Cardiac septum (tissue), 1 donor: ENCODE measurements around the gene CARD6. TPM values are rescaled to one million over a fixed set of nuclear protein-coding genes. Genes with fewer than 3 reads are reported as not detected.
A peak's percentile ranks its signal among the peaks of the same experiment; 100 is the strongest.
"Not testable (repeated sequence)": the region's sequence is repeated elsewhere in the genome, so short reads cannot be mapped to it uniquely, and the experiment has no call there.

Experiments
- DNase-seq: peaks from one replicate; pipeline ENCODE4 v3.0.0-alpha.2; 2020; ENCODE audit warnings: low spot score
- intact Hi-C: fragments of 100-400 bp; cut with DNase I; formaldehyde crosslinking; loops from one replicate; pipeline ENCODE4 v1.14.0; 2022
- total RNA-seq: library from RNA; stranded (reverse); fragmentation: NEBNext Ultra II Directional; extraction: Animal tissue kit (Norgen Biotek cat#: 25700); gene quantifications from one replicate; pipeline ENCODE4 v1.2.1, GENCODE V29; 2021
- donor health status: DM: no; HTN: no; CAD: no.

The CARD6 gene
- total RNA-seq, 1 donor from 2014 or later = 6.2 TPM

- no peak for DNase-seq
- intact Hi-C loops = no loop called here
Observed at GRCh38 chr5:40828021-40828631, 13.0 kb upstream of the CARD6 start.

GRCh38 chr5:40828690-40829661 is 12.2 kb upstream of the CARD6 start:
- no peak for DNase-seq
- intact Hi-C loops = no loop called here

GRCh38 chr5:40829748-40830533 is 11.2 kb upstream of the CARD6 start:
- DNase-seq = no peak
- intact Hi-C loops = no loop called here

DNA sequence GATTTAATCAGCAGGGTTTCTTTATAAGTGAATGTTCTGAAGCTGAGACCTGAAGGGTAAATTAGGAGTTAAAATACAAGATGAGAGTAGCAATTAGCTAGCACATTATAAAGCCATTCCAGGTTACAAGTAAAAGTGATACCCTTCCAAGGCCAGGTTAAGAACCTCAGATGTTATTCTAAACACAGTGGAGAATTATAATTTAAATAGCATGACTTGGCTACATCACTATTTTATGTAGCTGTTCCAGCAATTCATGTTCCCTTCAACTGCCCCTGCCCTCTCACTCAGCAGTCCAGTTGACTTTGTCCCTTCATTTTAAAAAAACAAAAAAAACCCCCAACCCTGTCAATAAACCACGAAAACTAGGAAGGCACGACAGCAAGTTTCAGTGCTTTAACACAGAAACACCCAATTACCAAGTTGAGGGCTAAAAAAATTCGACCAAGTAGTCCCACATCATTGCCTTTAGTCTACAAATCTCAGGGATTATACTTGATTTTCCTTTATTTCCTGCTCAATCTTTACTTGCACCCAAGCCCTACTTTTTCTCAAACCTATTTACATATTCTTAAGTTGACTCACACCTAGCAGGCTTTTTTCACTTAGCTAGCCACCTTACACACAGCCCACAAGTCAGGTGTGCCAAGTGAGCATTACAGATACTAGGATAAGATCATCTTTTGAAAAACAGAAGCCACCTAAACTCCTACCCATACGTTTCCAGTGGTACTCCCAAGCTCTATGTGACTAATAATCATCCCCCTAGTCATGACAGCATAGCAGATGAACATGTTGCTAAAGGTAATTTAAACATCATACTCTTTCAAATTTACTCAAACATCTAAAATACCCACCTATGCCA is 9.6 kb upstream of the CARD6 start:
- intact Hi-C loops = no loop called here
- DNase-seq = no peak

DNA sequence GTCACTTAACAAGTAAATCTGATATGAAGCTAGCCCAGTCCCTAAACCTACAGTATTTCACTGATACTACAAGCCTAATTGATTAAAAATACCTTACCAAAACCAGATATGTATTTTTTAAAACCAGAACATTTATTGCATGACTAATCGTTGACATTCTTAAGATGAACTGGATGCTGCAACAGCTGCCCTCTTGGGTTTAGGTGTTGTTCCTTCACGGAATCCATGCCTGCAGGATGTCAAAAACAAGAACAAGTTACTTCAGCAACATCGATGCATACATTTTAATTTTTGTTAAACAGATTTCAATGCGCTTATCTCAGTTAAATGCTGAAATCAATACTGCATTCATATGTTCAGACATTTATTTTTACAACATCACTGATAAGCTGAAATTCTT is 8.8 kb upstream of the CARD6 start:
- intact Hi-C loops = no loop called here
- no peak for DNase-seq

DNA sequence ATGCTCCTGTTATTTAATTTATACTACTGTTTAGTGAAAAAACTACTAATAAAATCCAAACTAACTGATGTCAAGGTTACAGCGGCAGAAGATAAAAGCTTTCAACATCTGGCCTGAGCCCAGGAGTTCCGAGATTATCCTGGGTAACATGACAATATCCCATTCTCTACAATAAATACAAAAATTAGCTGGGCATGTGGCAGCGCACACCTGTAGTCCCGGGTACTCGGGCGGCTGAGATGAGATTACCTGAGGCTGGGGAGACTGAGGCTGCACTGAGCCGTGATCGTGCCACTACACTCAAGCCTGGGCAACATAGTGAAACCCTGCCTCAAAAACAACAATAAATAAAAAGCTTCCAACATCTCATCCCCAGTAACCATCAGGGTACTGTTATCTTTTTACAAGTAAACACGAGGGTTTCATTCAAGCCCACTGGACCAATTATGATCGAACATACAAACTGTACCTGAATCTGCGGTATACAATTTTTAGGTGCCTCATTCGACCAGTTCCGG is 7.4 kb upstream of the CARD6 start:
- no peak for DNase-seq
- intact Hi-C loops = no loop called here

DNA sequence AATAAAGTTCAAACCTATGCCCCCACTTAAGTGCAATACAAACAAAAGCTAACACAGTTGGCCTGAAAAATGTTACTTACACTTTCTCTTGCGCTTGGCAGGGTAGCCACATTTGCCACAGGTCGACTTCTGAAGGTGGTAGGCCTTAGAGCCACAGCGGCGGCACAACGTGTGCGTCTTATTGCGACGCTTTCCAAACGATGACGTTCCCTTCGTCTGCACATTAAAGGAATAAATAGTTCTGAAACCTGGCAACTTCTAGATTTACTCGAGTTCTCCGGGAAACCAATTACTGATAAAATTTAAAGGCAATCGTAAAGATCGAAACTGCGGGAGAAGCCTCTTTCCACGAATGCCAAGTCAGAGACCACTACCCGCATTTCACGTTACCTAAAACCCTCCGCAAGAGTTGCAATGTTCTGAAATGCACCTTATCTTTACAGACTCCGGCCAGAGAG is 6.7 kb upstream of the CARD6 start:
- intact Hi-C loops = no loop called here

GRCh38 chr5:40834849-40835787 is 6.0 kb upstream of the CARD6 start, which contains the start of gene RPL37:
RPL37 (minus strand) TSS chr5:40835222; CDS start chr5:40835185, 37 bp downstream.
- intact Hi-C loops = loop anchor here (1.0 kb wide), 2 partner anchors 37 to 80 kb away; partner anchors contain the start of genes PRKAA1 and TTC33
- peak; percentile 98 for DNase-seq

More for the DNA sequence above, 6.7 kb upstream of the CARD6 start:
- no peak for DNase-seq

- intact Hi-C loops = no loop called here
- DNase-seq = no peak
Observed at GRCh38 chr5:40838086-40838485, 3.1 kb upstream of the CARD6 start.

GRCh38 chr5:40842351-40842750 is 1.2 kb downstream of the CARD6 start:
- DNase-seq = no peak
- intact Hi-C loops = no loop called here

DNA sequence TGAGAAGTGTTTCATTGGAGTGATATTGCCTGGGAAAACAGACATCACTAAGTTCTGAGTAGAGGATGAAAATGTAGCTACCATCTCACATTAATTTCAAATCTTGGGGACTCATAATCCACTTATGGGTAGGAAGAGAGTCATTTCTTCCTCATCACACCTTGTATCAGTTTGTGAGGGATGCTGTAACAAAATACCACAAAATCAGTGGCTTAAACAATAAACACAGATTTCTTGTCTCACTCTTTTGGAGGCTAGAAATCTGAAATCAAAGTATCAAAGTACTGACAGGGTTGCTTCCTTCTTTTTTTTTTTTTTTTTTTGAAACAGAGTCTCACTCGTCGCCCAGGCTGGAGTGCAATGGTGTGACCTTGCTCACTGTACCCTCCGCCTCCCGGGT is 3.4 kb downstream of the CARD6 start:
- no peak for DNase-seq
- intact Hi-C loops = no loop called here

DNA sequence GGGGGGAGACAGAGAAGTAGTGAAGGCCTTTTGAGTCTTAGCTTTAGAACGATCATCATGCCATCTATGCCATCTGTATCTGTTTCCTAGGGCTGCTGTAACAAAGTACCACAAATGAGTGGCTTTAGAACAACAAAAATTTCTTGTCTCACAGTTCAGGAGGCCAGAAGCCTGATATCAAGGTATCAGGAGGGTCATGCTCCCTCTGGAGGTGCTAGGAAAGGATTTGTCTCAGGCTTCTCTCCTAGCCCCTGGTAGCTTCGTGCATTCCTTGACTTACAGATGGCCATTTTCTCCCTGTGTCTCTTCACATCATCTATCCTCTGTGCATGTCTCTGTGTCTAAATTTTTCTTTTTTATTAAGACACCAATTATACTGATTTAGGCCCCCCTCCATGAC is 5.2 kb downstream of the CARD6 start:
- intact Hi-C loops = no loop called here
- no peak for DNase-seq

- DNase-seq = no peak
- intact Hi-C loops = no loop called here
Observed at GRCh38 chr5:40847525-40847924, 6.4 kb downstream of the CARD6 start.

DNA sequence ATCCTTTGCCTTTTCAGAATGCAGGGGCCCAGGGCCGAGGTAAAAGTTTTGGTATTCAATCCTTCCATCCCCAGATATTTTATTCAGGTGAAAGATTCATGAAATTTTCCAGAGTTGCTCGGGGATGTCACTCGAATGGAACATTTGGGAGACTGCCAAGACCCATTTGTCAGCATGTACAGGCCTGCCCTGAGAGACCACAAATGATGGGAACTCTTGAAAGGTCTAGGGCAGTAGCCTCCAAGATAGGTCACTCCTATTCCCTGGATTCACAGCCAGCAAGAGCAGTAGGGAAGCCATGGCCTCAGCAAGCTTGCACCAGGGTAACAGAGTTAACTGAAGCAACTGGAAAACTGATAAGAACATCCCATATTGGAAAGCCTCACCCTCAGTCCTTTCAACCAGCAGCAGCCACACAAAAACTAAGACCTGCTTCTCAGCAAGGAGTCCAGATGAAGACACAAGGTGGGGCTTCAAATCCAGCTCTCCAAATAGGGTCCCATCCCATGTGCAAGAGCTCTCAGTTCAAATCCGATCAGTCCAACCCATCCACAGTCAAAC is 12.5 kb downstream of the CARD6 start:
- intact Hi-C loops = no loop called here
- DNase-seq = no peak

- intact Hi-C loops = no loop called here
- DNase-seq = no peak
Observed at GRCh38 chr5:40860711-40861110, 19.5 kb downstream of the CARD6 start.

DNA sequence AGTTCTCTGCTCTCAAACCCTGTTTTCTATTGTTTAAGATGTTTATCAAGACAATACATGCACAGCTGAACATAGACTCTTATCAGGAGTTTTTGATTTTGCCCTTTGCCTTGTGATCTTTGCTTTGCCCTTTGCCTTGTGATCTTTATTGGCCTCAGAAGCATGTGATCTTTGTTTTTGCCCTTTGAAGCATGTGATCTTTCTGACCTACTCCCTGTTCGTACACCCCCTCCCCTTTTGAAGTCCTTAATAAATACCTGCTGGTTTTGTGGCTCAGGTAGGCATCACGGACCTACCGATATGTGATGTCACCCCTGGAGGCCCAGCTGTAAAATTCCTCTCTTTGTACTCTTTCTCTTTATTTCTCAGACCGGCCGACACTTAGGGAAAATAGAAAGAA is 23.8 kb downstream of the CARD6 start:
- DNase-seq, intact Hi-C loops: not testable (repeated sequence)

DNA sequence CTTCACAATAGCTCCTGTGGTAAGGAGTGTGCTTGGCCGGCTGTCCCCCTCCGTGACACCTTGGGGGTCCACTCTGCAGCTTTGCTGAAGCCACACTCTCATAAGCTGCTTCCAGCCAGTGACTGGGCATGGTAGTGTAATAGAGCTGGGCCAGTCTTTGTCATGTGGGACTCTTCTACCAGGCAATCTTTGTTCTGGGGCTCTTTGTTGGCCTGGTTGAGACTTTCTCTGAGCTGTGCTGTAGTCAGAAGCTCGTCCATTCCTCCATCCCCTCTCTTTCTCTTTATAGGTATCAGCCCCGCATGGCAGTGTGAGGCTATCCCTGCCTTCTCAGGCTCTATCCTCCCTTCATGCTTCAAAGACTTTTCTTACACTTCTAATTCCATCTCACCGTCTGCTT is 25.7 kb downstream of the CARD6 start:
- intact Hi-C loops = no loop called here
- no peak for DNase-seq
